ENCODE data around the gene MANSC4.
"Not testable (repeated sequence)": the region's sequence is repeated elsewhere in the genome, so short reads cannot be mapped to it uniquely, and the experiment has no call there.

Gene MANSC4

DNA sequence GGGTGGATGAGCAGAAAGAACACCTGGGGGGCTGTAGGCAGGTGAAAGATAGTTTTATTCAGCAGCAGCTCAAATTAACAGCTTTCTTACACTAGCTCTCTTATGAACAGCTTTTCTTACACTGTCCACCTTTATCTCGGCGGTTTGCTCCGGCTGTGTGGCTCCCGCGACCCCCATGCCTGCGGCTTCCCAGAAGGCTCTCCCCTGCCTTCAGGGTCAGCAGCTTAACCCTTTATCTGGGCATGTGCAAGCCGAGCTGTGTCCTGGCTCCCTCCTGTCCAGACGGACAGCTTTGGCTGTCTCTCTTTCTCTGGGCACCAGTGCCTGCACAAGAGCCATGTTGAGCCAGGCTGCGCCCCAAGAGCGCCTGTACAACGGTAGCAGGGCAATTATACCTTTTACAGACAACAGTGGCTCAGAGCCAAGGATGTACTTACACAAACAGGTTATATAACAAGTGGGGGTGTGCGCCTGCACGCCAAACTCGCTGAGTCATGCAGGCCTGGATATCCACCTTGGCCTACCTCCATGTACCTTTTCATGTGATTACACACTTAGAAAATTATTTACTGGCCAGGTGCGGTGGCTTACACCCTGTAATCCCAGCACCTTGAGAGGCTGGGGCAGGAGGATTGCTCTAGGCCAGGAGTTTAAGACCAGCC is 28.5 kb downstream of the MANSC4 start:
- no peak for DNase-seq (ENCODE audit: low spot score)

DNA sequence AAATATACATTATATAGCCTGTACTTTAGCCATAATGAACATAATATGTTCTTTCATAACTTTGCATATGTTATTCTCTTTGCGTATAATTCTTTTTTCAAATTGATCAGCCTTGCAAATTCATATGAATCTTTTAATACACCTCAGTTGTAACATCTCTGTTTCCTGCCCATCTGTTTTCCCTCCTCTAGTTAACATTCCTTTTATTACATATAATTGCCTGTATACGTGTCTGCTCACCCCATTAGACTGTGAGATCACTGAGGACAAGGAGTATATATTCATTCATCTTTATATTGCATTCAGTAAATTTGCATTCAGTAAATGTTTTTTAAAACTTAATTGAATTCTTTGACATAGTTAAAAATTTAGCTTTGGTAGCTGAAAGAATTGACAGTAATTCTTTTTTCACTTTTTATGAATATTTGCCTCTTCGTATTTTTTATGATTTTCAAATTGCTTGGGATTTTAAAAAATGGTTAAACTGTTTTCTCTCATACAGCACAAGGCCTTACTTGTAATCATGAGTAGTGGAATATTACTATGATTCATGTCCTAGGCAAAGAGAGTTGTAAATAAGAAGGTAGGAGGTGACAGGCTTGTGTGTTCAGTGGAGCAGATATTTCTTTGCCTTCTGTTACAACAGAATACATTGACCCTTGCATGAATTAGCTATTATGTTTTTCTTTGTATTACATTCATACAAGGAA is 32.8 kb downstream of the MANSC4 start:
- DNase-seq (ENCODE audit: low spot score): no peak

DNA sequence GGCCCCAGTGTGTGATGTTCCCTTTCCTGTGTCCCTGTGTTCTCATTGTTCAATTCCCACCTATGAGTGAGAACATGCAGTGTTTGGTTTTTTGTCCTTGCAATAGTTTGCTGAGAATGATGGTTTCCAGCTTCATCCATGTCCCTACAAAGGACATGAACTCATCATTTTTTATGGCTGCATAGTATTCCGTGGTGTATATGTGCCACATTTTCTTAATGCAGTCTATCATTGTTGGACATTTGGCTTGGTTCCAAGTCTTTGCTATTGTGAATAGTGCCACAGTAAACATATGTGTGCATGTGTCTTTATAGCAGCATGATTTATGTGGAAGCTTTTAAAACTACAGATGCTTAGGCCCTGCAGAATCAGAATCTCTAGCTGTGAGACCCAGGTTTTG is 34.3 kb downstream of the MANSC4 start:
- not testable (repeated sequence) for DNase-seq (ENCODE audit: low spot score)

DNA sequence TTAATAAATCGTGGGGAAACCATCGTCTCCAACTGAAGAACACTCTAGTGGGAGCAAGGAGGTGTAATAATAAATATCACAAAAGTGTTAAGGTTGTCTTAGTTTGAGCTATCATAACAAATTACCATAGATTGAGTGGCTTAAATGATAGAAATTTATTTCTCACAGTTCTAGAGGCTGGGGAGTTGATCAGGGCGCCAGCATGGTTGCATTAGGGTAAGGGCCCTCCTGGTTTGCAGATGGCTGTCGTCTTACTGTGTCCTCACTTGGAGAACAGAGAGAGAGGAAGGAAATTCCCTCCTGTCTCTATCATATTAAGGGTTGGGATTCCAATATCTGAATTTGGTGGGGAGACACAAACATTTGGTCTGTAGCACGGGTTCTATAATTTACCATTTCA is 36.4 kb downstream of the MANSC4 start:
- DNase-seq (ENCODE audit: low spot score): no peak

DNA sequence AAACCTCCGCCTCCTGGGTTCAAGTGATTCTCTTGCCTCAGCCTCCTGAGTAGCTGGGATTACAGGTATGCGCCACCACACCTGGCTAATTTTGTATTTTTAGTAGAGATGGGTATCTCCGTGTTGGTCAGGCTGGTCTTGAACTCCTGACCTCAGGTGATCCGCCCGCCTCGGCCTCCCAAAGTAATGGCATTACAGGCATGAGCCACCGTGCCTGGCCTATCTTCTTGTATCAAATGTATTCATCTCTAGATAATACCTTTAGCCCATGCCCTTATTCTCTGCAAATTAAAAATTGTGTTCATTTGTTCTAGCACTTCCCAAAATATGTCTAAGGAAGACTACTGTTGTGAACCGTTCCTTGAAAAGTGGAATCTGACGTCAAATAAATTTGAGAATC is 45.7 kb downstream of the MANSC4 start:
- not testable (repeated sequence) for DNase-seq (ENCODE audit: low spot score)

DNA sequence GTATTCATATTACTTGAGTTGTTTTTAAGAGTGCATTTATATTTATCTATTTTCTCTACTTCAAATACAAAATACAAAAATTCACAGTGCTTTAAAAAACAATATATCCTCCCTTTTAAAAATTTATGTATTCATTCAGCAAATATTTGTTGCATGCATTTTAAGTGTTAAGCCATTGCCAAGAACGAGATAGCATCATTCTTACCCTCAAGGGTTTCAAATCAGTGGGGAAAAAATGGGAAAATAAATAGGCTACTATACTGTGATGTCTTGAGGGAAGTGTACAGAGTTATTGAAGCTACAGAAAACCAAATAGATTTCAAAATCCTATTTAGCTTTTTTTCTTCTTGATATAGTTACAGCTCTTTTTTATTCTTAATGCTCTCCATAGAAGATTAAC is 46.2 kb downstream of the MANSC4 start:
- no peak for DNase-seq (ENCODE audit: low spot score)

DNA sequence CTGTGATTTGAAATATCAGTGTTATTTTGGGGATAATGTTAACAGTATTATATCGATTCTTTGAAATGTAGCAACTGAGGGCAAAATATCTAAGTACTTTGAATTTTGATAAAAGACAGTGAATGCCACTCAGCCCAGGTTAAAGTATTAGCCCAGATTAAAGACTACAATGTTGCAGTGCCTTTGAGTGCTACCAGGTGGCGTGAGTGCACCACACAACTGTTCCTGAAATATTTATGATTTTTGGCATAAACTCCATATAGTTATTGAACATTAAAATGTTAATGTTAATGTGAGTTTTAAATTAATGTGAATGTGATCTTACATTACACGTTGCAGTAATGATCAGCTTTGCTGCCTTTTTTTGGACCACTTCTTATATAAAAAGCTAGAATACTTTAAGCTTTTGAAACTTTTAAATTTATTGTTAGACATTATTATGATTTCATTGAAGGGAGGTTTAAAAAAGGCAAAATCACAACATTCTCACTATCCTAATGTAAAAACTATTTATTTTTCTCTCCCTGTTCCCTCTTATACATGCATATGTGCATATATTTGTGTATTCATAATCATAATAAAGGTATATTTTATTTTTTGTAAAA is 46.9 kb downstream of the MANSC4 start:
- peak; percentile 29 for DNase-seq (ENCODE audit: low spot score)

DNA sequence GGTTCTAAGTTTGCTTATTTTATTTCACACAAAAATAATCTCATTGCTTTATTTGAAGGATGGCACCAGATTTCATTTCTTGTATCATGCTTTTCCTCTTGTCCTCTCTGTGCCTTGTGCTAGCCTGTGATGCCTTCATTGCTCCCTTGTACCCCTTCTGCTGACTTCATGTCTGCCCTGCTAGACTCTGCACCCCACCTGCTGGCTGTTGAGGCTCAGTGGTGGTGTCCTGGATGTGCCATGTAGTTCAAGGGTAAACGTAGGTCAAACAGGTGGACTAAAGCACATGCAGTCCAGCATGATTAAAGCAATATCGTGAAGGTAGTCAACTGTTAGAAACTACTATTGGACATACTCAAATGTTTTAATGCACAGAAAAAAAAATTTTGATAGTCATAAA is 47.8 kb downstream of the MANSC4 start:
- DNase-seq (ENCODE audit: low spot score): no peak

DNA sequence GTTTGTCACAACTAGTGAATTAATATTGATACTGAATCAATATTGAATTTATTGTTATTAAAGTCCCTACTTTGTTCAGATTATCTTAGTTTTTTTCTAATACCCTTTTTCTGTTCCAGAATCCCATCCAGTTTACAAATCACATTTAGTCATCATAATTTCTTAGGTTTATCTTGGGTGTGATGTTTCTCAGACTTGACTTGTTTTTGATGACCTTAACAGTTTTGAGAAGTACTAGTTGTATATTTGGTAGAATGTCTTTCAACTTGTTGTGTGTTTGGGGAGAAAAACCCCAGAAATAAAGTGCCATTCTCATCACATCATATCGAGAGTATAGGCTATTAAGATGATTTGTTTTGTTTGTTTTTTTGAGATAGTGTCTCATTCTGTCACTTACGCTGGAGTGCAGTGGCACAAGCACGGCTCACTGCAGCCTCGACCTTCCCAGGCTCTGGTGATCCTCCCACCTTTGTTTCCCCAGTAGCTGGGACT is 49.9 kb downstream of the MANSC4 start:
- no peak for DNase-seq (ENCODE audit: low spot score)

DNA sequence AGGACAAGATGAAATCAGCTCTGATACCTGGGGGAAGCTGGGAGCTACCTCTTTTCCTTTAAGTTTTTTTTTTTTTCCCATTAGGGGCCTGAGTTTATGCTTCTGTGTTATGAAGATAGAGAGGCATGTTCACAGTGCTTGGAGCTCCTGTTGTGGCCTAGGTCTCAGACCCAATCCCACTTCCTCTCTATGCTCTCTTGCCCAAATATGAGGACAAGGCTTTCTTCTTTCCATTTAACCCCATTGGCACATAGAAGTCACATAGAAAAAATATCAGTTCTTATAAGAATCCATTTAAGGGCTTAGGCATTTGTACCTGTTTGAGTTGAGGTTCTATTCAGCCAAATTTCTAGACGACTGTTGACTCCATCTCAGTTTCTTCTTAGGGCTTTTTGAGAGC is 56.8 kb downstream of the MANSC4 start:
- no peak for DNase-seq (ENCODE audit: low spot score)
